Measurements from ENCODE around the gene PKD2L2.

Gene PKD2L2

DNA sequence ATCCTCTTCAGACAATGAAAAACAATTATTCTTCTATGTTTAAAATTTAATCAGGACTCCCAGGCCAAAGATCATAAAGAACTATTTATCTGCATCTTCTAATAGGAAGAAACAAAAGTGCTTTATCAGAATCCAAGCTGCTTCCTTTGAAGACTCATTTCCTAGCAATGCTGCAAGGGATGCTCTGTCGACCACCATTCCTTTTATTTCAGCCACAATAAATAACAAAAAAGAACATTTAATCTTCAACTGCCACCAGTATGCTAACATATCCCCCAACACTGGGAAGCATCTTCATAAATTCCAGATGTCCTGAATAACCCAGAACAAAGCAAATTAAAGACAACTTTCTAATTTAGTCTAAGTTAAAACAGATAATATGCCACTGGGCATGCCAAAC is 68.7 kb downstream of the PKD2L2 start:
- H3K9me2 ChIP-seq (replicated peaks; ENCODE audit: insufficient read depth, low read length) = no peaks in the 10 kb centered on the region
- peaks cover 39% of the 10 kb centered on the region for H3K36me3 ChIP-seq (ENCODE audit: low read length)
- no peak overlapping the region for H3K4me3 ChIP-seq (ENCODE audit: insufficient read depth, low read length, poor library complexity, severe bottlenecking)

DNA sequence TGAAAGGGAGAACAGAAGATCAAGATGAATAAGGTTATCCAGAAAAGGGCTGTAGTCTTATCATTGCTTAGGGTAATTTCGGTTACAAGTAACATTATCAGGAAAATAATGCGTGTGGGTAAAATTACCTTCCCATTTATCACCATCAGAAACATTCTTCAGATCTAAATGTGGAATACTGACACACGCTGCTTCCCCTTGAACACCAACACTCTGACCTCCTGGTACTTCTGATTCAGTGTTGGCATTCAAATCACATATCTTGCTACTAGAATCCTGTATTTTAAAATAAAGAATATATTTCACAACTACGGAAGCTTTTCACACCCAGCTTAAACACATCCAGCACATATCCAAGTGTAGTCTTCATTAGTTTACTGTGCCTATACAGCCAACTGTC is 70.2 kb downstream of the PKD2L2 start:
- Histone ChIP-seq H3K36me3 (ENCODE audit: low read length) (peaks cover 29% of the 10 kb centered on the region; the same call in 1 of the 2 replicates), H3K9me2 (replicated peaks; ENCODE audit: insufficient read depth, low read length) (no peaks in the 10 kb centered on the region), H3F3A (ENCODE audit: insufficient read depth) (no peaks in the 10 kb centered on the region), H3K27ac (ENCODE audit: low read depth, low read length) (no peak overlapping the region), H2AFZ (ENCODE audit: low read depth, low read length, severe bottlenecking) (no peak overlapping the region), H3K4me2 (ENCODE audit: low read depth, low read length, poor library complexity, severe bottlenecking) (no peak overlapping the region), H3K9ac (ENCODE audit: low read length) (no peak overlapping the region), H3K4me3 (ENCODE audit: insufficient read depth, low read length, poor library complexity, severe bottlenecking) (no peak overlapping the region), H3K27me3 (ENCODE audit: low read length) (no peaks in the 10 kb centered on the region), H3K79me2 (ENCODE audit: insufficient read depth, low read length) (0 out of 2 replicates have a peak, but pooled peaks cover 11% of the 10 kb centered on the region), H4K20me1 (ENCODE audit: low read depth, low read length) (no peaks in the 10 kb centered on the region), H3K9me3 (ENCODE audit: insufficient read depth, low read length) (no peaks in the 10 kb centered on the region)
- no peak for TF ChIP-seq EZH2phosphoT487 (conservative IDR thresholded peaks at IDR 0.05; ENCODE audit: low read length)
- TF ChIP-seq CTCF (IDR thresholded peaks at IDR 0.05; ENCODE audit: insufficient read depth, low read length, poor library complexity, severe bottlenecking) = no peak

More for the DNA sequence above, 68.7 kb downstream of the PKD2L2 start:
- Histone ChIP-seq H3K4me2 (ENCODE audit: low read depth, low read length, poor library complexity, severe bottlenecking) (no peak overlapping the region), H2AFZ (ENCODE audit: low read depth, low read length, severe bottlenecking) (no peak overlapping the region), H4K20me1 (ENCODE audit: low read depth, low read length) (no peaks in the 10 kb centered on the region), H3K79me2 (ENCODE audit: insufficient read depth, low read length) (0 out of 2 replicates have a peak, but pooled peaks cover 11% of the 10 kb centered on the region), H3F3A (ENCODE audit: insufficient read depth) (no peaks in the 10 kb centered on the region), H3K27me3 (ENCODE audit: low read length) (no peaks in the 10 kb centered on the region), H3K9me3 (ENCODE audit: insufficient read depth, low read length) (no peaks in the 10 kb centered on the region), H3K9ac (ENCODE audit: low read length) (no peak overlapping the region), H3K27ac (ENCODE audit: low read depth, low read length) (no peak overlapping the region)
- TF ChIP-seq EZH2phosphoT487 (conservative IDR thresholded peaks at IDR 0.05; ENCODE audit: low read length) (no peak), CTCF (IDR thresholded peaks at IDR 0.05; ENCODE audit: insufficient read depth, low read length, poor library complexity, severe bottlenecking) (no peak)

DNA sequence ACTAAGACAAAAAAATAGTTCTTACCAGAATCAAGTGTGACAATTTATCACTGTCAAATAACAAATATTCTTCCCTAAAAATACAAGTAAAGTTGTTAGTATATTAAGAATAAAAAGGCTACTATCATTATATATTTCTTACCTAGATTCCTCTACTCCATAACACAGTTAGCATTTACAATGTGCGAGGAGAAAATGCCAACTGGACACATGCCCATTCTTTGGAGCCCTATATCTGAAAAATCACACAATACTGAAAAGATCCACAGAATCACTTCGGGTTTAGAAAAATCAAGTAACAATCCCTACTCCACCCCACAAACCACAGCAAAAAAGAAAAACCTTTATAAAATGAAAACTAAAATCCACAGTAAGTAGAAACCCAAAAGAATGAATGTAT is 70.9 kb downstream of the PKD2L2 start:
- H3K27me3 ChIP-seq (ENCODE audit: low read length) = no peaks in the 10 kb centered on the region
- H3K4me2 ChIP-seq (ENCODE audit: low read depth, low read length, poor library complexity, severe bottlenecking) = no peak overlapping the region
- peaks cover 29% of the 10 kb centered on the region; the same call in 1 of the 2 replicates for H3K36me3 ChIP-seq (ENCODE audit: low read length)
- no peak overlapping the region for H3K9ac ChIP-seq (ENCODE audit: low read length)
- H2AFZ ChIP-seq (ENCODE audit: low read depth, low read length, severe bottlenecking) = no peak overlapping the region
- TF ChIP-seq CTCF (IDR thresholded peaks at IDR 0.05; ENCODE audit: insufficient read depth, low read length, poor library complexity, severe bottlenecking) (no peak), EZH2phosphoT487 (conservative IDR thresholded peaks at IDR 0.05; ENCODE audit: low read length) (no peak)
- H3F3A ChIP-seq (ENCODE audit: insufficient read depth) = no peaks in the 10 kb centered on the region
- H3K27ac ChIP-seq (ENCODE audit: low read depth, low read length) = no peak overlapping the region
- no peak overlapping the region for H3K4me3 ChIP-seq (ENCODE audit: insufficient read depth, low read length, poor library complexity, severe bottlenecking)
- H4K20me1 ChIP-seq (ENCODE audit: low read depth, low read length) = no peaks in the 10 kb centered on the region
- H3K9me3 ChIP-seq (ENCODE audit: insufficient read depth, low read length) = no peaks in the 10 kb centered on the region
- 0 out of 2 replicates have a peak, but pooled peaks cover 11% of the 10 kb centered on the region for H3K79me2 ChIP-seq (ENCODE audit: insufficient read depth, low read length)
- no peaks in the 10 kb centered on the region for H3K9me2 ChIP-seq (replicated peaks; ENCODE audit: insufficient read depth, low read length)
